Ishikawa (cell line): Measurements from ENCODE around the gene AP4B1.

Experiments
- CEBPB ChIP-seq: IDR thresholded peaks from 2 replicates; pipeline ENCODE4 v1.6.1; 2012
- CREB1 ChIP-seq: IDR thresholded peaks from 2 replicates; pipeline ENCODE4 v1.6.1; 2012; ENCODE audit warnings: low read depth
- EP300 ChIP-seq: IDR thresholded peaks from 2 replicates; pipeline ENCODE4 v1.6.1; 2012; ENCODE audit warnings: borderline replicate concordance
- FOXM1 ChIP-seq: IDR thresholded peaks from 2 replicates; pipeline ENCODE4 v1.6.1; 2012; ENCODE audit warnings: low read depth, borderline replicate concordance
- MAX ChIP-seq: IDR thresholded peaks from 2 replicates; pipeline ENCODE4 v1.6.1; 2012
- RAD21 ChIP-seq: IDR thresholded peaks from 2 replicates; pipeline ENCODE4 v1.6.1; 2012; ENCODE audit warnings: low read depth
- REST ChIP-seq: IDR thresholded peaks from 2 replicates; pipeline ENCODE4 v1.6.1; 2012; ENCODE audit warnings: low read depth, mild to moderate bottlenecking
- TCF12 ChIP-seq: IDR thresholded peaks from 2 replicates; pipeline ENCODE4 v1.6.1; 2012; ENCODE audit warnings: low read depth
- YY1 ChIP-seq: IDR thresholded peaks from 2 replicates; pipeline ENCODE4 v1.6.1; 2012; ENCODE audit warnings: low read depth
- ZBTB7A ChIP-seq: IDR thresholded peaks from 2 replicates; pipeline ENCODE4 v1.6.1; 2012; ENCODE audit warnings: low read depth

- no peak for TF ChIP-seq MAX
- no peak for TF ChIP-seq YY1
- no peak for TF ChIP-seq REST
- TF ChIP-seq ZBTB7A = no peak
- TF ChIP-seq CEBPB = no peak
- no peak for TF ChIP-seq EP300
- no peak for TF ChIP-seq CREB1
- TF ChIP-seq FOXM1 = no peak
- TF ChIP-seq RAD21 = no peak
- no peak for TF ChIP-seq TCF12
Measured at GRCh38 chr1:113941245-113941559, 36.6 kb upstream of the AP4B1 start.
